DND-41 (cell line): ENCODE measurements around the gene TECRL.

Experiments used
- ATAC-seq: fragments of 200-7000 bp; cut with Tn5 transposase; 3 replicates; pipeline ENCODE4 v1.9.1; 2021; ENCODE audit warnings: low read depth; ENCODE audit not compliant: insufficient read depth
- DNase-seq: peaks from one replicate; pipeline ENCODE4 v3.0.0-alpha.2; 2020
- H2AFZ ChIP-seq: 2 replicates; pipeline ENCODE4 v1.6.0; 2012; ENCODE audit warnings: low read depth, low read length
- H3K27ac ChIP-seq: 2 replicates; pipeline ENCODE4 v1.5.1; 2012; ENCODE audit warnings: low read length, inconsistent platforms
- H3K27me3 ChIP-seq: fragments of 200-600 bp; sonication (generic); 2 replicates; pipeline ENCODE4 v1.6.0; 2012; ENCODE audit warnings: low read length, mild to moderate bottlenecking, inconsistent platforms; ENCODE audit not compliant: insufficient read depth, poor library complexity
- H3K36me3 ChIP-seq: 2 replicates; pipeline ENCODE4 v1.5.1; 2012; ENCODE audit warnings: low read length, inconsistent platforms; ENCODE audit not compliant: insufficient read depth
- H3K4me1 ChIP-seq: 2 replicates; pipeline ENCODE4 v1.5.1; 2012; ENCODE audit warnings: mild to moderate bottlenecking, low read length; ENCODE audit not compliant: insufficient read depth
- H3K4me2 ChIP-seq: 2 replicates; pipeline ENCODE4 v1.6.0; 2012; ENCODE audit warnings: mild to moderate bottlenecking, moderate library complexity, low read length, inconsistent platforms; ENCODE audit not compliant: insufficient read depth
- H3K4me3 ChIP-seq, 2 experiments: fragments of 200-600 bp in 1 of 2; shearing (Covaris generic) in 1 of 2; 2 replicates each; pipeline ENCODE4 v1.5.1; 2012 to 2016; ENCODE audit warnings: inconsistent platforms in 2 of 2, low read length in 2 of 2, mild to moderate bottlenecking in 2 of 2, low read depth in 1 of 2, moderate library complexity in 1 of 2
- H3K79me2 ChIP-seq: 2 replicates; pipeline ENCODE4 v1.6.0; 2012; ENCODE audit warnings: low read length, inconsistent platforms; ENCODE audit not compliant: insufficient read depth
- H3K9ac ChIP-seq: 2 replicates; pipeline ENCODE4 v1.6.0; 2012; ENCODE audit warnings: low read depth, mild to moderate bottlenecking, inconsistent platforms, low read length, moderate library complexity
- H3K9me3 ChIP-seq: 2 replicates; pipeline ENCODE4 v1.5.1; 2012; ENCODE audit warnings: low read length, moderate library complexity, mild to moderate bottlenecking, inconsistent platforms; ENCODE audit not compliant: insufficient read depth, severe bottlenecking
- H4K20me1 ChIP-seq: 2 replicates; pipeline ENCODE4 v1.6.0; 2012; ENCODE audit warnings: low read length; ENCODE audit not compliant: insufficient read depth
- EZH2 ChIP-seq: IDR thresholded peaks from 3 replicates; pipeline ENCODE4 v1.6.1; 2012; ENCODE audit warnings: borderline replicate concordance, low read depth, mild to moderate bottlenecking, moderate library complexity, low read length, inconsistent platforms; ENCODE audit not compliant: severe bottlenecking
- TF ChIP-seq, protein P1 (sequence below): IDR thresholded peaks from 2 replicates; pipeline ENCODE4 v1.5.1; 2012; ENCODE audit warnings: borderline replicate concordance, low read length, moderate library complexity, mild to moderate bottlenecking; ENCODE audit not compliant: poor library complexity, severe bottlenecking; ENCODE audit errors: extremely low read depth

TECRL gene

DNA sequence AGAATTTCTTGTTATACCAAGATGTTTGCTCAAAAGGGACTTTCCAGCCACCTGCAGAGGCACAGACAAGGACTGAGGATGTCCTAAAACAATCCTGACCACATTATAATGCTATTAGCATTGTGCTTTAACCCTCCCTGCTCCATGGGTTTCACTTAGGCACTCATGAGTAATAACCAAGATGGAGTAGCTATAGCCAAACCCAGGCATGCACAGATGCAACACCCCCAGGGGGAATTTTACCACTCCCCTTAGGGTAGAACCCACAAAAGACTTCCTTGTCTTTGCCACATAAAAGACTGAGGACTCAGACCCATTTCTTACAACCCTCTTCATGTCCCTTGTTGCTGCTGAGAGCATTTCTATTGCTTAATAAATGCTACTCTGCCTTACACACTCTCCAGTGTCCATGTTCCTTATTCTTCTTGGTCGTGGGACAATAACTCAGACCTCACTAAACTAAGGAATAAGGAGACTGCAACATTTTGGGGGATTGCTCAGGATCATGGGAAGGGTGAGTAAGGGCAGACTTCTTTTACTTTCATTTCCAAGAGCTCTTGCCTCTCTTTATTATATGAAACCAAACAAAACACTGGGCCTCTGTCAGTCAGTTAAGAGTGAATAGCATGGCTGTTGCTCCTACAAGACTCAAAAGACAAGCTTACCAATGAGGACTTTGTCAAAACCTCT lies 103.5 kb downstream of the TECRL start:
- Histone ChIP-seq H3K27ac (no peak overlapping the region), H4K20me1 (no peaks in the 10 kb centered on the region), H3K9ac (no peak overlapping the region), H2AFZ (no peak overlapping the region), H3K79me2 (no peaks in the 10 kb centered on the region), H3K4me2 (no peak overlapping the region), H3K27me3 (no peaks in the 10 kb centered on the region), H3K4me1 (no peaks in the 10 kb centered on the region), H3K9me3 (peaks cover 10% of the 10 kb centered on the region), H3K4me3 (no peak overlapping the region), H3K36me3 (no peaks in the 10 kb centered on the region)
- TF ChIP-seq EZH2, result no peak
- TF ChIP-seq, protein P1, sequence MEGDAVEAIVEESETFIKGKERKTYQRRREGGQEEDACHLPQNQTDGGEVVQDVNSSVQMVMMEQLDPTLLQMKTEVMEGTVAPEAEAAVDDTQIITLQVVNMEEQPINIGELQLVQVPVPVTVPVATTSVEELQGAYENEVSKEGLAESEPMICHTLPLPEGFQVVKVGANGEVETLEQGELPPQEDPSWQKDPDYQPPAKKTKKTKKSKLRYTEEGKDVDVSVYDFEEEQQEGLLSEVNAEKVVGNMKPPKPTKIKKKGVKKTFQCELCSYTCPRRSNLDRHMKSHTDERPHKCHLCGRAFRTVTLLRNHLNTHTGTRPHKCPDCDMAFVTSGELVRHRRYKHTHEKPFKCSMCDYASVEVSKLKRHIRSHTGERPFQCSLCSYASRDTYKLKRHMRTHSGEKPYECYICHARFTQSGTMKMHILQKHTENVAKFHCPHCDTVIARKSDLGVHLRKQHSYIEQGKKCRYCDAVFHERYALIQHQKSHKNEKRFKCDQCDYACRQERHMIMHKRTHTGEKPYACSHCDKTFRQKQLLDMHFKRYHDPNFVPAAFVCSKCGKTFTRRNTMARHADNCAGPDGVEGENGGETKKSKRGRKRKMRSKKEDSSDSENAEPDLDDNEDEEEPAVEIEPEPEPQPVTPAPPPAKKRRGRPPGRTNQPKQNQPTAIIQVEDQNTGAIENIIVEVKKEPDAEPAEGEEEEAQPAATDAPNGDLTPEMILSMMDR, result no peak
- peak; percentile 27; the same call in 2 of the 3 replicates for ATAC-seq
- DNase-seq, result no peak

DNA sequence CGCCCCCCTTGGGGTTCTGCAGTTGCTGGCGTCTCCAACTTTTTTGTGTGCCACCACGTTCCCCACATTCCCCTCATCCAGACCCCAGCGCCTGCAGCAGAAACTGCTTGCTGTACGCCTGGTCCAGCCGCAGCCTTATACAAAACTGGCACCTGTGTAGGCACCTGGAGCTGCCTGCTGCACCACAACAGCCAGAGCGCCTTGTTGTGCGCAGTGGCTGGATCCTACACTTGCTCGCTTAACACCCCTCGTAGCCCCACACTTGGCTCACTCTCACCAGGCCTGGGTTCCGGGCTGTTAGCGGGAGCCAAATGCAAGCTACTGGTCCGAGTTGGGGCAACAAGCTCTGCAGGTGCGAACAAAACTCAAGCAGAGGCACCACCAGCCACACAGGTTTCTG lies 136.8 kb downstream of the TECRL start:
- TF ChIP-seq, protein P1, result no peak
- no peak for TF ChIP-seq EZH2

DNA sequence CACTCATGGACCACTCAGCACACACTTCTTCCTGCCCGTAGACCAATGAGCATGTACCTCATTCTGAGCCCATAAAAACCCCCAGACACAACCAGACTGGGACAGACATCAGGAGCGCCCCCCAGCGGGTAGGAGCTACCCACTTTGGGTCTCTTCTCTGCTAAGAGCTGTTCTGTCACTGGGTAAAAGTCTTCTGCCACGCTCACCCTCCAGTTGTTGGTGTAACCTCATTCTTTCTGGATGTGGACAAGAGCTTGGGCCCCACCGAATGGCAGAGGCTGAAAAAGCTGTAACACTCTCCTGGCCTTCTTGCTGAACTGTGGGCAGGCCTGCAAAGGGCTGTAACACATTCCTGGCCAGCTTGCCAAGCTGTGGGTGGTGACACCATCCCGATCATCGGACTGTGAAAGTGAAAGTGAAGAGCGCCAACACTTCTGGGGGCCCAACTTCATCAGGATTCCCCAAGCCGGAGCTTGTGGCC lies 137.6 kb downstream of the TECRL start:
- Histone ChIP-seq H3K79me2 (no peaks in the 10 kb centered on the region), H3K27ac (no peak overlapping the region), H4K20me1 (no peaks in the 10 kb centered on the region), H3K27me3 (no peaks in the 10 kb centered on the region), H3K9ac (no peak overlapping the region), H3K4me3 (no peak overlapping the region), H3K9me3 (no peaks in the 10 kb centered on the region), H3K36me3 (no peaks in the 10 kb centered on the region), H2AFZ (no peak overlapping the region), H3K4me1 (no peaks in the 10 kb centered on the region), H3K4me2 (no peak overlapping the region)
- ATAC-seq (no peak), DNase-seq (no peak)
- TF ChIP-seq EZH2, result no peak
- TF ChIP-seq, protein P1, result no peak

More for the DNA sequence above, 136.8 kb downstream of the TECRL start:
- H3K36me3 ChIP-seq, result no peaks in the 10 kb centered on the region
- no peak overlapping the region for H3K4me3 ChIP-seq
- no peak overlapping the region for H3K27ac ChIP-seq
- no peaks in the 10 kb centered on the region for H3K9me3 ChIP-seq
- H2AFZ ChIP-seq, result no peak overlapping the region
- no peak for DNase-seq
- no peak overlapping the region for H3K4me2 ChIP-seq
- H3K9ac ChIP-seq, result no peak overlapping the region
- ATAC-seq, result no peak; the same call in 2 of the 3 replicates
- H3K4me1 ChIP-seq, result no peaks in the 10 kb centered on the region
- H3K79me2 ChIP-seq, result no peaks in the 10 kb centered on the region
- no peaks in the 10 kb centered on the region for H4K20me1 ChIP-seq
- H3K27me3 ChIP-seq, result no peaks in the 10 kb centered on the region
